ENCODE measurements around the gene TREM2.

Gene TREM2

GRCh38 chr6:41167173-41167963, 4.5 kb upstream of the TREM2 start:
- Histone ChIP-seq H3K4me3 (ENCODE audit: low read length) (no peak overlapping the region), H3K36me3 (ENCODE audit: control insufficient read depth, low read length) (no peaks in the 10 kb centered on the region), H3K9me3 (ENCODE audit: control insufficient read depth, insufficient read depth, low read length) (no peaks in the 10 kb centered on the region), H4K20me1 (ENCODE audit: control insufficient read depth, insufficient read depth, low read depth, low read length) (no peaks in the 10 kb centered on the region), H3K9me2 (replicated peaks; ENCODE audit: control insufficient read depth, low read length) (no peaks in the 10 kb centered on the region), H3K4me1 (ENCODE audit: control insufficient read depth, low read length) (peaks cover 8% of the 10 kb centered on the region), H3K27ac (ENCODE audit: low read depth, low read length) (no peak overlapping the region), H3K79me2 (ENCODE audit: control insufficient read depth, low read length) (no peaks in the 10 kb centered on the region), H3K4me2 (ENCODE audit: low read length) (no peak overlapping the region), H3F3A (ENCODE audit: control insufficient read depth, insufficient read depth) (no peaks in the 10 kb centered on the region), H3K27me3 (ENCODE audit: control insufficient read depth, low read length) (peaks cover 10% of the 10 kb centered on the region; the same call in 1 of the 2 replicates)
- TF ChIP-seq CTCF (IDR thresholded peaks at IDR 0.05; ENCODE audit: low read depth, low read length, poor library complexity, severe bottlenecking), result no peak
- TF ChIP-seq EZH2phosphoT487 (IDR thresholded peaks at IDR 0.05; ENCODE audit: borderline replicate concordance, low read length), result no peak

- no peaks in the 10 kb centered on the region for H3K79me2 ChIP-seq (ENCODE audit: control insufficient read depth, low read length)
- H3K4me3 ChIP-seq (ENCODE audit: low read length), result no peak overlapping the region
- H4K20me1 ChIP-seq (ENCODE audit: control insufficient read depth, insufficient read depth, low read depth, low read length), result no peaks in the 10 kb centered on the region
- no peaks in the 10 kb centered on the region for H3K9me3 ChIP-seq (ENCODE audit: control insufficient read depth, insufficient read depth, low read length)
- peaks cover 10% of the 10 kb centered on the region; the same call in 1 of the 2 replicates for H3K27me3 ChIP-seq (ENCODE audit: control insufficient read depth, low read length)
- no peaks in the 10 kb centered on the region for H3K9me2 ChIP-seq (replicated peaks; ENCODE audit: control insufficient read depth, low read length)
- no peak for TF ChIP-seq CTCF (IDR thresholded peaks at IDR 0.05; ENCODE audit: low read depth, low read length, poor library complexity, severe bottlenecking)
- H3K4me2 ChIP-seq (ENCODE audit: low read length), result no peak overlapping the region
- H3F3A ChIP-seq (ENCODE audit: control insufficient read depth, insufficient read depth), result no peaks in the 10 kb centered on the region
- peaks cover 8% of the 10 kb centered on the region for H3K4me1 ChIP-seq (ENCODE audit: control insufficient read depth, low read length)
- no peak overlapping the region for H3K27ac ChIP-seq (ENCODE audit: low read depth, low read length)
- H3K36me3 ChIP-seq (ENCODE audit: control insufficient read depth, low read length), result no peaks in the 10 kb centered on the region
These were observed 1.7 kb upstream of the TREM2 start for GRCh38 chr6:41164551-41165120.

- no peaks in the 10 kb centered on the region for H3K9me2 ChIP-seq (replicated peaks; ENCODE audit: control insufficient read depth, low read length)
- no peaks in the 10 kb centered on the region for H3K36me3 ChIP-seq (ENCODE audit: control insufficient read depth, low read length)
- H3K4me2 ChIP-seq (ENCODE audit: low read length), result no peak overlapping the region
- no peaks in the 10 kb centered on the region for H4K20me1 ChIP-seq (ENCODE audit: control insufficient read depth, insufficient read depth, low read depth, low read length)
- TF ChIP-seq CTCF (IDR thresholded peaks at IDR 0.05; ENCODE audit: low read depth, low read length, poor library complexity, severe bottlenecking) (no peak), EZH2phosphoT487 (IDR thresholded peaks at IDR 0.05; ENCODE audit: borderline replicate concordance, low read length) (no peak)
- no peaks in the 10 kb centered on the region for H3F3A ChIP-seq (ENCODE audit: control insufficient read depth, insufficient read depth)
- no peak overlapping the region for H3K4me3 ChIP-seq (ENCODE audit: low read length)
- H3K27me3 ChIP-seq (ENCODE audit: control insufficient read depth, low read length), result peaks cover 10% of the 10 kb centered on the region; the same call in 1 of the 2 replicates
- H3K9me3 ChIP-seq (ENCODE audit: control insufficient read depth, insufficient read depth, low read length), result no peaks in the 10 kb centered on the region
- H3K79me2 ChIP-seq (ENCODE audit: control insufficient read depth, low read length), result no peaks in the 10 kb centered on the region
- H3K27ac ChIP-seq (ENCODE audit: low read depth, low read length), result no peak overlapping the region
- H3K4me1 ChIP-seq (ENCODE audit: control insufficient read depth, low read length), result peaks cover 8% of the 10 kb centered on the region
These were observed 452 bp upstream of the TREM2 start for GRCh38 chr6:41163419-41163717.
